Measurements from ENCODE around the gene APOC3.
A peak's percentile ranks its signal among the peaks of the same experiment; 100 is the strongest.

APOC3 gene

DNA sequence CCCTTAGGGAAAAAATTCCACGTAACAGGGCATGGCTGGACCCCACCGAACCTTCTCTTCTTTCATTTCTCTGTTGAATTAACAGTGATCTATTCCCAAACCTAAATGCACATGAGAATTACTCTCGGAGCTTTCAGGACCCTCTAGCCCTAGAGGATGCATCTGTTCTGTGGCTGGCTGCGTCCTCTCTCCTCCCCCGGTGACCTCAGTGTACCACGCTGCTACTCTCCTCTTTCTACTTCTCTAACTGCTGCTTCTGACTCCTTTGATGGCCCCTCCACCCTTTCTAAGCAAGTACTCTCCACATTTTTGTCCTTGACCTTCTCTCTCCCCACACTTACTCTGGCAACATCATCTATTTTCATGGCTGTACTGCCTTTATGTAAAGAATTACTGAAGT, 19.8 kb downstream of the APOC3 start:
- H3K9me3 Mint-ChIP-seq, result no peaks in the 10 kb centered on the region
- H3K27me3 Mint-ChIP-seq, result no peaks in the 10 kb centered on the region
- DNase-seq (ENCODE audit: low spot score in 2 of 2) (no peak), ATAC-seq (replicated peaks; ENCODE audit: extremely low read depth, poor library complexity, severe bottlenecking) (no peak)
- peaks cover 49% of the 10 kb centered on the region for H3K4me1 Mint-ChIP-seq
- no peak overlapping the region for H3K4me3 Mint-ChIP-seq
- peaks cover 34% of the 10 kb centered on the region for H3K36me3 Mint-ChIP-seq (ENCODE audit: insufficient read depth)
- peak overlapping the region; percentile 88 for H3K27ac Mint-ChIP-seq (ENCODE audit: low read depth)

GRCh38 chr11:116851626-116852025, 21.9 kb downstream of the APOC3 start:
- H3K4me1 Mint-ChIP-seq, result peaks cover 66% of the 10 kb centered on the region
- peak; percentile 46 to 55 for DNase-seq (ENCODE audit: low spot score in 2 of 2)
- H3K27me3 Mint-ChIP-seq, result no peaks in the 10 kb centered on the region
- H3K36me3 Mint-ChIP-seq (ENCODE audit: insufficient read depth), result peaks cover 30% of the 10 kb centered on the region
- H3K27ac Mint-ChIP-seq (ENCODE audit: low read depth), result peak overlapping the region; percentile 88
- peak overlapping the region; percentile 66 for H3K4me3 Mint-ChIP-seq
- no peaks in the 10 kb centered on the region for H3K9me3 Mint-ChIP-seq
- peak; percentile 48 for ATAC-seq (replicated peaks; ENCODE audit: extremely low read depth, poor library complexity, severe bottlenecking)

DNA sequence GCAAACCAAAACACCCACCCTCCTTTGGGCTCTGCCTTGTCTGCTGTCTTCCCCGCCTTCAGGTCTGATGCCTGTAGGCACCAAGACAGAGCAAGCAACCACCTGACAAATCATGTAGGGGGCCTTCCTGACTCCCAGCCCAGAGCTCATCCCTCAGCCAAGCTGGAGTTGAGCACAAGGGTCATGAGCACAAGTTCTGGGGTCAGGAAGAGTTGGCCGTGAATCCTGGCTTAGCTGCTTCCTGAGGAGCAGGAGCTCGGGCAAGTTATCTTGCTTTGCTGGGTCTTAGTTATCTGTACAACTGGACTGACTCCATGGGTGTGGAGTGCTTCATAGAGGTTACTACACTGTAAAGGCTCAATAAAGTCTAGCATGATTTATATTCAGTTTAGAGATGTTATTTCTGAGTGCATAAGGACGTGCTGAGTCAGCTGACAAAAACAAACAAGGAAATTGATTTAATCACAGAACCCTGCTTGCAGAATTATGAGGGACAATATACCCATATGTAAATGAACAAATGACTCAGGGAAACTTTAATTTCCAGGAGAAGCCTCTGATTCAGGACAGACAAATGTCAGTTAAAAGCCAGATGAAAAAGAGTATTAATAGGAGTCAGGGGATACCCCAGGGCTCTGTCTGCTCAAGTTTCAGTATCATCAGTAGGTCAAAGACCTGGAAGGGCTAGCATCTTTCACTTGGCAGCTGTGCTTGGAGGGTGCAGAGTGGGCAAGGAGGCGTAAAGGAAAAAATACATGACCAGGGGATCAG, 22.7 kb downstream of the APOC3 start:
- H3K9me3 Mint-ChIP-seq, result no peaks in the 10 kb centered on the region
- peak overlapping the region; percentile 66 for H3K4me3 Mint-ChIP-seq
- peak overlapping the region; percentile 88 for H3K27ac Mint-ChIP-seq (ENCODE audit: low read depth)
- no peaks in the 10 kb centered on the region for H3K27me3 Mint-ChIP-seq
- no peak for ATAC-seq (replicated peaks; ENCODE audit: extremely low read depth, poor library complexity, severe bottlenecking)
- H3K36me3 Mint-ChIP-seq (ENCODE audit: insufficient read depth), result peaks cover 35% of the 10 kb centered on the region
- DNase-seq (ENCODE audit: low spot score in 2 of 2), result no peak
- H3K4me1 Mint-ChIP-seq, result peaks cover 73% of the 10 kb centered on the region

- peak overlapping the region; percentile 66 for H3K4me3 Mint-ChIP-seq
- peaks cover 73% of the 10 kb centered on the region for H3K4me1 Mint-ChIP-seq
- H3K27ac Mint-ChIP-seq (ENCODE audit: low read depth), result peak overlapping the region; percentile 88
- peaks cover 41% of the 10 kb centered on the region for H3K36me3 Mint-ChIP-seq (ENCODE audit: insufficient read depth)
- H3K9me3 Mint-ChIP-seq, result no peaks in the 10 kb centered on the region
- DNase-seq (ENCODE audit: low spot score in 2 of 2) (peak in 1 of 2 donors; percentile 61), ATAC-seq (replicated peaks; ENCODE audit: extremely low read depth, poor library complexity, severe bottlenecking) (peak; percentile 96)
- no peaks in the 10 kb centered on the region for H3K27me3 Mint-ChIP-seq
These were observed 23.9 kb downstream of the APOC3 start for GRCh38 chr11:116853461-116854073.

DNA sequence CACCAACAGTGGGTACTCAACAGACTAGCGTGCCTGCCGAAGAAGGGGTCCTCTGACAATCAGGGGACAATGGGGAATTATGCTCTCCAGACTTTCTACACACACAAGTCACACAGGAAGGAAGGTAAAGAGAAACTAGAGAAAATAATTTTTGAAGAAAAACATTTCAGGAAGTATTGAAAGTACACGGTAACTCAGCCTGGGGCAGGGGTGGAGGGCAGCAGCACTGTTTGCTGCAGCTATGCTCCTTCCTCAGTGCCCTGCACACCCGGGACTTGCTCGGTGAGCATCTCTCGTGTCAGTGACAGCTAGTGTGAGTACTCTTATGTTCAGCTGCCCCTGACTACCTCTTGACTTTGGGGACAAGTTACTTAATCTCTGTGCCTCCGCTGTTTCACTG, 25.7 kb downstream of the APOC3 start:
- peaks cover 34% of the 10 kb centered on the region for H3K36me3 Mint-ChIP-seq (ENCODE audit: insufficient read depth)
- H3K27ac Mint-ChIP-seq (ENCODE audit: low read depth), result peak overlapping the region; percentile 54
- no peaks in the 10 kb centered on the region for H3K27me3 Mint-ChIP-seq
- peak overlapping the region; percentile 51 for H3K4me3 Mint-ChIP-seq
- H3K4me1 Mint-ChIP-seq, result peaks cover 61% of the 10 kb centered on the region
- ATAC-seq (replicated peaks; ENCODE audit: extremely low read depth, poor library complexity, severe bottlenecking) (no peak), DNase-seq (ENCODE audit: low spot score in 2 of 2) (no peak)
- no peaks in the 10 kb centered on the region for H3K9me3 Mint-ChIP-seq

DNA sequence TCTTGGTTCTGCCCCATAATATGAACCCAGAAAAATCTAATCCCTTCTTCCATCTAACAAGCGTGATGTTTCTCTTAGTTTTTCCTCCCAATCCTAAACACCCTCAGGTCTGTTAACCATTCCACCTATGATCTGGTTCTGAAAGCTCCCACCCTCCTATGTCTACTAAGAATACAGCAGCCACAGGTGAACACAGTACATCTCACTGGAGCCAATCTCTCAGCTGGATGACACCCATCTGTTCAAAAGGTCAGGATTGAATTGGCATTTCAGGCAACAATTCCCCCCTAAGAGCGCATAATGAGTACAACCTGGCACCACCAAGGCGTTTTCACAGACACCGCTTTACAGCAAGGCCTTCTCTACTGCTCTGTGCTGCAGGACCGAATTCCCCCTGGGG, 26.7 kb downstream of the APOC3 start:
- Mint-ChIP-seq H3K27ac (ENCODE audit: low read depth) (peak overlapping the region; percentile 54), H3K4me1 (peaks cover 54% of the 10 kb centered on the region), H3K27me3 (no peaks in the 10 kb centered on the region), H3K4me3 (peak overlapping the region; percentile 23), H3K9me3 (no peaks in the 10 kb centered on the region), H3K36me3 (ENCODE audit: insufficient read depth) (peaks cover 39% of the 10 kb centered on the region)
- DNase-seq (ENCODE audit: low spot score in 2 of 2), result no peak
- no peak for ATAC-seq (replicated peaks; ENCODE audit: extremely low read depth, poor library complexity, severe bottlenecking)

GRCh38 chr11:116857316-116857715, 27.6 kb downstream of the APOC3 start:
- no peaks in the 10 kb centered on the region for H3K9me3 Mint-ChIP-seq
- H3K4me1 Mint-ChIP-seq, result peaks cover 45% of the 10 kb centered on the region
- H3K4me3 Mint-ChIP-seq, result no peak overlapping the region
- no peaks in the 10 kb centered on the region for H3K27me3 Mint-ChIP-seq
- peaks cover 39% of the 10 kb centered on the region for H3K36me3 Mint-ChIP-seq (ENCODE audit: insufficient read depth)
- DNase-seq (ENCODE audit: low spot score in 2 of 2) (no peak), ATAC-seq (replicated peaks; ENCODE audit: extremely low read depth, poor library complexity, severe bottlenecking) (no peak)
- H3K27ac Mint-ChIP-seq (ENCODE audit: low read depth), result peak overlapping the region; percentile 54

DNA sequence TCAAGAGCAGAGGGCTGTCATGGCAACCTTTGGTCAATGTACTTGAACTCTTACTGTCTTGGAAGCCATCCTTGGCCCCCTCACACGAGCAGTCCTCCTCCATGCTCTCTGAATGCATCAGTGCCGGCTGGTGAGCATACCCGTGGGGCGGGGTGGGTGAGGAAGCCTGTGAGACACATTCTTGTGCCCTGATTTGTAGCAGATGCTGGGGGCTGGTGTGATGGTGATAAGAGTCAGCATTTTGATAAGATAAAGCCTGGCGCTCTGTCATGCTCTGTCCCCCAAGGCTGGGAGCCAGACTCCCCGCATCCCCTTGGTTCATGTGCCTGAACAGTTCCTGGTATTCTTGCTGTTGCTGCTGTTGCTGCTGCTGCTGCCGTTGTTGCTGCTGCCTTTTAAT, 28.2 kb downstream of the APOC3 start:
- Mint-ChIP-seq H3K4me3 (no peak overlapping the region), H3K9me3 (no peaks in the 10 kb centered on the region), H3K36me3 (ENCODE audit: insufficient read depth) (peaks cover 36% of the 10 kb centered on the region), H3K27me3 (no peaks in the 10 kb centered on the region), H3K27ac (ENCODE audit: low read depth) (no peak overlapping the region), H3K4me1 (peaks cover 39% of the 10 kb centered on the region)
- ATAC-seq (replicated peaks; ENCODE audit: extremely low read depth, poor library complexity, severe bottlenecking) (no peak), DNase-seq (ENCODE audit: low spot score in 2 of 2) (no peak)

GRCh38 chr11:116859175-116859574, 29.5 kb downstream of the APOC3 start:
- no peaks in the 10 kb centered on the region for H3K27me3 Mint-ChIP-seq
- ATAC-seq (replicated peaks; ENCODE audit: extremely low read depth, poor library complexity, severe bottlenecking) (no peak), DNase-seq (ENCODE audit: low spot score in 2 of 2) (no peak)
- peak overlapping the region; percentile 82 for H3K27ac Mint-ChIP-seq (ENCODE audit: low read depth)
- no peaks in the 10 kb centered on the region for H3K9me3 Mint-ChIP-seq
- peaks cover 36% of the 10 kb centered on the region for H3K36me3 Mint-ChIP-seq (ENCODE audit: insufficient read depth)
- peaks cover 27% of the 10 kb centered on the region for H3K4me1 Mint-ChIP-seq
- no peak overlapping the region for H3K4me3 Mint-ChIP-seq

GRCh38 chr11:116860303-116860702, 30.6 kb downstream of the APOC3 start:
- no peak for ATAC-seq (replicated peaks; ENCODE audit: extremely low read depth, poor library complexity, severe bottlenecking)
- H3K27ac Mint-ChIP-seq (ENCODE audit: low read depth), result peak overlapping the region; percentile 47
- peaks cover 35% of the 10 kb centered on the region for H3K36me3 Mint-ChIP-seq (ENCODE audit: insufficient read depth)

GRCh38 chr11:116861539-116861938, 31.8 kb downstream of the APOC3 start:
- ATAC-seq (replicated peaks; ENCODE audit: extremely low read depth, poor library complexity, severe bottlenecking) (no peak), DNase-seq (ENCODE audit: low spot score in 2 of 2) (no peak)
- peak overlapping the region; percentile 33 for H3K27ac Mint-ChIP-seq (ENCODE audit: low read depth)
- H3K4me3 Mint-ChIP-seq, result no peak overlapping the region
- H3K27me3 Mint-ChIP-seq, result no peaks in the 10 kb centered on the region
- H3K36me3 Mint-ChIP-seq (ENCODE audit: insufficient read depth), result peaks cover 39% of the 10 kb centered on the region
- H3K9me3 Mint-ChIP-seq, result no peaks in the 10 kb centered on the region
- H3K4me1 Mint-ChIP-seq, result peaks cover 7% of the 10 kb centered on the region

More at GRCh38 chr11:116860303-116860702, 30.6 kb downstream of the APOC3 start:
- Mint-ChIP-seq H3K9me3 (no peaks in the 10 kb centered on the region), H3K4me1 (peaks cover 19% of the 10 kb centered on the region), H3K4me3 (no peak overlapping the region), H3K27me3 (no peaks in the 10 kb centered on the region)
- no peak for DNase-seq (ENCODE audit: low spot score in 2 of 2)

GRCh38 chr11:116862185-116862584, 32.5 kb downstream of the APOC3 start:
- no peak for DNase-seq (ENCODE audit: low spot score in 2 of 2)
- H3K27ac Mint-ChIP-seq (ENCODE audit: low read depth), result peak overlapping the region; percentile 33
- ATAC-seq (replicated peaks; ENCODE audit: extremely low read depth, poor library complexity, severe bottlenecking), result no peak
- H3K27me3 Mint-ChIP-seq, result no peaks in the 10 kb centered on the region
- peaks cover 37% of the 10 kb centered on the region for H3K36me3 Mint-ChIP-seq (ENCODE audit: insufficient read depth)
- no peaks in the 10 kb centered on the region for H3K9me3 Mint-ChIP-seq
- H3K4me1 Mint-ChIP-seq, result peaks cover under 1% of the 10 kb centered on the region
- H3K4me3 Mint-ChIP-seq, result no peak overlapping the region

DNA sequence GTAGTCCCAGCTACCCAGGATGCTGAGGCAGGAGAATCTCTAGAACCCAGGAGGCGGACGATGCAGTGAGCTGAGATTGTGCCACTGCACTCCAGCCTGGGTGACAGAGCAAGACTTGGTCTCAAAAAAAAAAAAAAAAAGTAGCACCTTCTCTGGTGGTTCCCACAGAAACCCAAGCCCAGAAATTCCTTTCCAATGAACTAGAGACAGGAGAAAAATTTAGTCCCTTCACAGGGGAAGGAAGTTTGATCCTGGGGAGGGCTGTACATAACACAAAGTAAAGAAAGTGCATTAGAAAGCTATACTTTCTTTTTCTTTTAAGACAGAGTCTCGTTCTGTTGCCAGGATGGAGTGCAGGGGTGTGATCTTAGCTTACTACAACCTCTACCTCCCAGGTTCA, 33.2 kb downstream of the APOC3 start:
- H3K36me3 Mint-ChIP-seq (ENCODE audit: insufficient read depth), result peaks cover 40% of the 10 kb centered on the region
- no peaks in the 10 kb centered on the region for H3K9me3 Mint-ChIP-seq
- H3K27ac Mint-ChIP-seq (ENCODE audit: low read depth), result no peak overlapping the region
- no peaks in the 10 kb centered on the region for H3K4me1 Mint-ChIP-seq
- H3K27me3 Mint-ChIP-seq, result no peaks in the 10 kb centered on the region
- no peak overlapping the region for H3K4me3 Mint-ChIP-seq
- no peak for ATAC-seq (replicated peaks; ENCODE audit: extremely low read depth, poor library complexity, severe bottlenecking)
- DNase-seq (ENCODE audit: low spot score in 2 of 2), result no peak
